Activated naive CD8-positive, alpha-beta T cell treated with anti-CD3 and anti-CD28 coated beads for 36 hours (primary cell): ENCODE data around the gene ACSS2. TPM values are rescaled to one million over a fixed set of nuclear protein-coding genes. Genes with fewer than 3 reads are reported as not detected.

Experiments used
- DNase-seq: peaks from one replicate; pipeline ENCODE4 v3.0.0; 2021
- H3K27ac Mint-ChIP-seq: one replicate; pipeline ENCODE4 v1.8.0; 2022; ENCODE audit warnings: mild to moderate bottlenecking, moderate library complexity, mixed read lengths
- H3K27me3 Mint-ChIP-seq: one replicate; pipeline ENCODE4 v1.8.0; 2022; ENCODE audit warnings: mild to moderate bottlenecking, mixed read lengths
- H3K36me3 Mint-ChIP-seq: one replicate; pipeline ENCODE4 v1.8.0; 2021; ENCODE audit warnings: mild to moderate bottlenecking, mixed read lengths
- H3K4me1 Mint-ChIP-seq: one replicate; pipeline ENCODE4 v1.8.0; 2021; ENCODE audit warnings: mixed read lengths
- H3K4me3 Mint-ChIP-seq: one replicate; pipeline ENCODE4 v1.8.0; 2022; ENCODE audit warnings: mild to moderate bottlenecking, moderate library complexity, mixed read lengths
- H3K9me3 Mint-ChIP-seq: one replicate; pipeline ENCODE4 v1.8.0; 2022; ENCODE audit warnings: mixed read lengths
- total RNA-seq, 2 experiments: library from RNA; stranded (reverse); gene quantifications; one replicate each; pipeline ENCODE4 v1.2.3, GENCODE V29; 2021

ACSS2 gene
- total RNA-seq, 2 experiments from 2014 or later: 8.7 to 11.0 TPM

- no peaks in the 10 kb centered on the region for H3K9me3 Mint-ChIP-seq
- H3K27ac Mint-ChIP-seq: no peak overlapping the region
- peaks cover 10% of the 10 kb centered on the region for H3K36me3 Mint-ChIP-seq
- no peak for DNase-seq
- no peaks in the 10 kb centered on the region for H3K27me3 Mint-ChIP-seq
- no peak overlapping the region for H3K4me3 Mint-ChIP-seq
- peaks cover 16% of the 10 kb centered on the region for H3K4me1 Mint-ChIP-seq
Observed at GRCh38 chr20:34920055-34920454, 43.6 kb downstream of the ACSS2 start.

GRCh38 chr20:34921436-34921835 is 45.0 kb downstream of the ACSS2 start:
- DNase-seq: no peak
- Mint-ChIP-seq H3K9me3 (no peaks in the 10 kb centered on the region), H3K36me3 (peaks cover 10% of the 10 kb centered on the region), H3K27me3 (no peaks in the 10 kb centered on the region), H3K4me1 (peaks cover 18% of the 10 kb centered on the region), H3K4me3 (no peak overlapping the region), H3K27ac (no peak overlapping the region)

- no peak overlapping the region for H3K27ac Mint-ChIP-seq
- H3K4me1 Mint-ChIP-seq: peaks cover 13% of the 10 kb centered on the region
- no peaks in the 10 kb centered on the region for H3K9me3 Mint-ChIP-seq
- H3K36me3 Mint-ChIP-seq: peaks cover 5% of the 10 kb centered on the region
- H3K27me3 Mint-ChIP-seq: no peaks in the 10 kb centered on the region
- H3K4me3 Mint-ChIP-seq: no peak overlapping the region
- DNase-seq: no peak
Observed at GRCh38 chr20:34922654-34923381, 46.4 kb downstream of the ACSS2 start.

- no peak overlapping the region for H3K27ac Mint-ChIP-seq
Observed at GRCh38 chr20:34923414-34923813, 47.0 kb downstream of the ACSS2 start.

GRCh38 chr20:34925341-34925740 is 48.9 kb downstream of the ACSS2 start:
- DNase-seq: no peak
- H3K9me3 Mint-ChIP-seq: no peaks in the 10 kb centered on the region
- no peak overlapping the region for H3K4me3 Mint-ChIP-seq
- no peak overlapping the region for H3K27ac Mint-ChIP-seq
- H3K36me3 Mint-ChIP-seq: peaks cover 2% of the 10 kb centered on the region
- peaks cover 7% of the 10 kb centered on the region for H3K4me1 Mint-ChIP-seq
- no peaks in the 10 kb centered on the region for H3K27me3 Mint-ChIP-seq

More at GRCh38 chr20:34923414-34923813, 47.0 kb downstream of the ACSS2 start:
- peaks cover 8% of the 10 kb centered on the region for H3K4me1 Mint-ChIP-seq
- H3K4me3 Mint-ChIP-seq: no peak overlapping the region
- no peak for DNase-seq
- no peaks in the 10 kb centered on the region for H3K27me3 Mint-ChIP-seq
- H3K36me3 Mint-ChIP-seq: peaks cover 1% of the 10 kb centered on the region
- H3K9me3 Mint-ChIP-seq: no peaks in the 10 kb centered on the region

- DNase-seq: no peak
- Mint-ChIP-seq H3K4me1 (peaks cover 7% of the 10 kb centered on the region), H3K36me3 (peaks cover 7% of the 10 kb centered on the region), H3K27me3 (no peaks in the 10 kb centered on the region), H3K4me3 (no peak overlapping the region), H3K9me3 (no peaks in the 10 kb centered on the region), H3K27ac (no peak overlapping the region)
Observed at GRCh38 chr20:34925981-34926380, 49.6 kb downstream of the ACSS2 start.

- H3K9me3 Mint-ChIP-seq: no peaks in the 10 kb centered on the region
- H3K27ac Mint-ChIP-seq: peak overlapping the region; percentile 16
- H3K36me3 Mint-ChIP-seq: peaks cover 7% of the 10 kb centered on the region
- no peak overlapping the region for H3K4me3 Mint-ChIP-seq
- H3K27me3 Mint-ChIP-seq: no peaks in the 10 kb centered on the region
- no peak for DNase-seq
- peaks cover 7% of the 10 kb centered on the region for H3K4me1 Mint-ChIP-seq
Observed at GRCh38 chr20:34926581-34926980, 50.2 kb downstream of the ACSS2 start.

- peaks cover 9% of the 10 kb centered on the region for H3K36me3 Mint-ChIP-seq
- no peaks in the 10 kb centered on the region for H3K9me3 Mint-ChIP-seq
- no peak for DNase-seq
- H3K4me1 Mint-ChIP-seq: peaks cover 7% of the 10 kb centered on the region
- no peak overlapping the region for H3K27ac Mint-ChIP-seq
- H3K27me3 Mint-ChIP-seq: no peaks in the 10 kb centered on the region
- H3K4me3 Mint-ChIP-seq: no peak overlapping the region
Observed at GRCh38 chr20:34927736-34928135, 51.3 kb downstream of the ACSS2 start.

GRCh38 chr20:34928411-34928810 is 52.0 kb downstream of the ACSS2 start:
- no peak overlapping the region for H3K27ac Mint-ChIP-seq

GRCh38 chr20:34931771-34932170 is 55.4 kb downstream of the ACSS2 start:
- Mint-ChIP-seq H3K27me3 (no peaks in the 10 kb centered on the region), H3K27ac (no peak overlapping the region), H3K4me1 (peaks cover 1% of the 10 kb centered on the region), H3K36me3 (peaks cover 20% of the 10 kb centered on the region), H3K4me3 (no peak overlapping the region), H3K9me3 (no peaks in the 10 kb centered on the region)
- no peak for DNase-seq

More at GRCh38 chr20:34928411-34928810, 52.0 kb downstream of the ACSS2 start:
- Mint-ChIP-seq H3K4me1 (peaks cover 7% of the 10 kb centered on the region), H3K9me3 (no peaks in the 10 kb centered on the region), H3K4me3 (no peak overlapping the region), H3K27me3 (no peaks in the 10 kb centered on the region), H3K36me3 (peaks cover 13% of the 10 kb centered on the region)
- DNase-seq: no peak

GRCh38 chr20:34938466-34939163 is 62.2 kb downstream of the ACSS2 start:
- Mint-ChIP-seq H3K27ac (no peak overlapping the region), H3K36me3 (peaks cover 14% of the 10 kb centered on the region), H3K4me3 (no peak overlapping the region), H3K4me1 (no peaks in the 10 kb centered on the region), H3K27me3 (no peaks in the 10 kb centered on the region), H3K9me3 (no peaks in the 10 kb centered on the region)
- no peak for DNase-seq

GRCh38 chr20:34940081-34940481 is 63.7 kb downstream of the ACSS2 start:
- Mint-ChIP-seq H3K4me3 (no peak overlapping the region), H3K27ac (no peak overlapping the region), H3K36me3 (peaks cover 15% of the 10 kb centered on the region), H3K4me1 (peaks cover 4% of the 10 kb centered on the region), H3K27me3 (no peaks in the 10 kb centered on the region), H3K9me3 (no peaks in the 10 kb centered on the region)
- DNase-seq: no peak

GRCh38 chr20:34941226-34941625 is 64.8 kb downstream of the ACSS2 start:
- Mint-ChIP-seq H3K9me3 (no peaks in the 10 kb centered on the region), H3K27me3 (no peaks in the 10 kb centered on the region), H3K4me1 (peaks cover 4% of the 10 kb centered on the region), H3K27ac (no peak overlapping the region), H3K4me3 (no peak overlapping the region), H3K36me3 (peaks cover 16% of the 10 kb centered on the region)
- DNase-seq: no peak

- H3K4me1 Mint-ChIP-seq: peaks cover 4% of the 10 kb centered on the region
- H3K36me3 Mint-ChIP-seq: peaks cover 15% of the 10 kb centered on the region
- DNase-seq: no peak
- no peak overlapping the region for H3K4me3 Mint-ChIP-seq
- no peak overlapping the region for H3K27ac Mint-ChIP-seq
- H3K27me3 Mint-ChIP-seq: no peaks in the 10 kb centered on the region
- H3K9me3 Mint-ChIP-seq: no peaks in the 10 kb centered on the region
Observed at GRCh38 chr20:34942301-34942700, 65.9 kb downstream of the ACSS2 start.

- peaks cover 14% of the 10 kb centered on the region for H3K36me3 Mint-ChIP-seq
Observed at GRCh38 chr20:34943808-34944567, 67.6 kb downstream of the ACSS2 start.

More at GRCh38 chr20:34943808-34944567, 67.6 kb downstream of the ACSS2 start:
- H3K27ac Mint-ChIP-seq: peak overlapping the region; percentile 75
- H3K9me3 Mint-ChIP-seq: no peaks in the 10 kb centered on the region
- DNase-seq: no peak
- H3K4me3 Mint-ChIP-seq: no peak overlapping the region
- H3K27me3 Mint-ChIP-seq: no peaks in the 10 kb centered on the region
- H3K4me1 Mint-ChIP-seq: peaks cover 4% of the 10 kb centered on the region
